Breast epithelium (tissue), 4 donors: ENCODE data around the gene MAP2K6. TPM values are rescaled to one million over a fixed set of nuclear protein-coding genes. Genes with fewer than 3 reads are reported as not detected.

Experiments used
- DNase-seq, 2 donors: peaks; one replicate each; pipeline ENCODE4 v3.0.0-alpha.2; 2019; ENCODE audit warnings: low spot score in 2 of 2
- H3K27ac ChIP-seq, 2 donors: fragments of 200-600 bp; sonication (generic) in 1 of 2; one replicate each; pipeline ENCODE4 v1.5.1; 2016 to 2019; ENCODE audit warnings: mild to moderate bottlenecking in 1 of 2
- H3K27me3 ChIP-seq, 2 donors: fragments of 200-600 bp; sonication (generic) in 1 of 2; one replicate each; pipeline versions ENCODE4 v1.5.1 to v1.6.0; 2017 to 2019; ENCODE audit warnings: control low read depth in 1 of 2, mild to moderate bottlenecking in 1 of 2
- H3K36me3 ChIP-seq: fragments of 200-600 bp; one replicate; pipeline ENCODE4 v1.5.1; 2019
- H3K4me1 ChIP-seq, 2 donors: fragments of 200-600 bp; sonication (generic); one replicate each; pipeline ENCODE4 v1.5.1; 2016 to 2019; ENCODE audit warnings: control low read depth in 1 of 2
- H3K4me3 ChIP-seq, 3 donors: fragments of 200-600 bp; sonication (generic); 1 replicate in 2 of 3; 2 replicates in 1 of 3; pipeline ENCODE4 v1.5.1; 2016 to 2019; ENCODE audit warnings: mild to moderate bottlenecking in 3 of 3, moderate library complexity in 2 of 3
- H3K9me3 ChIP-seq, 2 donors: fragments of 200-600 bp; sonication (generic) in 1 of 2; one replicate each; pipeline ENCODE4 v1.5.1; 2016 to 2019; ENCODE audit warnings: control low read depth in 1 of 2
- POLR2A ChIP-seq: fragments of 450-650 bp; IDR thresholded peaks from one replicate; pipeline ENCODE4 v1.6.1; 2016; ENCODE audit warnings: antibody characterized with exemption, mild to moderate bottlenecking, moderate library complexity
- POLR2AphosphoS5 ChIP-seq, 3 donors: sonication (generic); formaldehyde crosslinking; IDR thresholded peaks; one replicate each; pipeline ENCODE4 v1.6.1; 2017; ENCODE audit warnings: antibody characterized with exemption in 3 of 3
- intact Hi-C: fragments of 100-400 bp; cut with DNase I; formaldehyde crosslinking; loops from one replicate; pipeline ENCODE4 v1.15.1; 2023; ENCODE audit warnings: low total_unique reads
- total RNA-seq, 3 donors: library from RNA; depleted of rRNA; stranded (reverse); fragments of >200 nt; gene quantifications; one replicate each; pipeline ENCODE4 v1.1.0, GENCODE V29; 2016
- TF ChIP-seq, protein P1 (sequence below), 3 donors: fragments of 450-650 bp; IDR thresholded peaks; one replicate each; pipeline ENCODE4 v1.5.1; 2016 to 2017; ENCODE audit warnings: antibody characterized with exemption in 3 of 3, mild to moderate bottlenecking in 3 of 3, moderate library complexity in 3 of 3

The MAP2K6 gene
- total RNA-seq, 3 donors from 2014 or later = 10.9 to 54.9 (median 16.7) TPM

DNA sequence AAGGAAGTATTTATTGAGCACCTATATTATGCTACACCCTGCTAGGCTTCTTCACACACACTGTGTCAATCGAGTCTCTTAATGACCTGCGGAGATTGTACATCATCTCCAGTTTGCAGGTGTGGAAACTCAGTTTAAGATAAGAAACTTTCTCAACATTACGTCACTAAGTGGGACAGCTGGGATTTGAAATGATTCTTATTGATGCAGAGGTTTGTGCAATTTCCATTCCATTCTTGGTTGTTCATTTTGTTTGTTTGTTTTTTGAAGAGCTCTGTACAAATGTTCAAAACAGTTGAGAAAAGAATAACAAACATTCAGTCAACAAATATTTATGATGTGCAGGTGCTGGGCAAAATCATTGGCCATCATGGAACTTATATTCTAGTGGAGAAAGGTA, 84.8 kb downstream of the MAP2K6 start:
- Histone ChIP-seq H3K9me3 (no peaks in the 10 kb centered on the region), H3K4me3 (no peak overlapping the region), H3K36me3 (no peaks in the 10 kb centered on the region), H3K27me3 (no peaks in the 10 kb centered on the region), H3K27ac (no peak overlapping the region), H3K4me1 (peaks cover 0 to 7% of the 10 kb centered on the region in 2 donors)
- no peak for TF ChIP-seq POLR2AphosphoS5 (IDR thresholded peaks at IDR 0.05)
- TF ChIP-seq, protein P1, sequence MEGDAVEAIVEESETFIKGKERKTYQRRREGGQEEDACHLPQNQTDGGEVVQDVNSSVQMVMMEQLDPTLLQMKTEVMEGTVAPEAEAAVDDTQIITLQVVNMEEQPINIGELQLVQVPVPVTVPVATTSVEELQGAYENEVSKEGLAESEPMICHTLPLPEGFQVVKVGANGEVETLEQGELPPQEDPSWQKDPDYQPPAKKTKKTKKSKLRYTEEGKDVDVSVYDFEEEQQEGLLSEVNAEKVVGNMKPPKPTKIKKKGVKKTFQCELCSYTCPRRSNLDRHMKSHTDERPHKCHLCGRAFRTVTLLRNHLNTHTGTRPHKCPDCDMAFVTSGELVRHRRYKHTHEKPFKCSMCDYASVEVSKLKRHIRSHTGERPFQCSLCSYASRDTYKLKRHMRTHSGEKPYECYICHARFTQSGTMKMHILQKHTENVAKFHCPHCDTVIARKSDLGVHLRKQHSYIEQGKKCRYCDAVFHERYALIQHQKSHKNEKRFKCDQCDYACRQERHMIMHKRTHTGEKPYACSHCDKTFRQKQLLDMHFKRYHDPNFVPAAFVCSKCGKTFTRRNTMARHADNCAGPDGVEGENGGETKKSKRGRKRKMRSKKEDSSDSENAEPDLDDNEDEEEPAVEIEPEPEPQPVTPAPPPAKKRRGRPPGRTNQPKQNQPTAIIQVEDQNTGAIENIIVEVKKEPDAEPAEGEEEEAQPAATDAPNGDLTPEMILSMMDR (IDR thresholded peaks at IDR 0.05) = no peak
- no peak for TF ChIP-seq POLR2A
- intact Hi-C loops = no loop called here
- DNase-seq = no peak

DNA sequence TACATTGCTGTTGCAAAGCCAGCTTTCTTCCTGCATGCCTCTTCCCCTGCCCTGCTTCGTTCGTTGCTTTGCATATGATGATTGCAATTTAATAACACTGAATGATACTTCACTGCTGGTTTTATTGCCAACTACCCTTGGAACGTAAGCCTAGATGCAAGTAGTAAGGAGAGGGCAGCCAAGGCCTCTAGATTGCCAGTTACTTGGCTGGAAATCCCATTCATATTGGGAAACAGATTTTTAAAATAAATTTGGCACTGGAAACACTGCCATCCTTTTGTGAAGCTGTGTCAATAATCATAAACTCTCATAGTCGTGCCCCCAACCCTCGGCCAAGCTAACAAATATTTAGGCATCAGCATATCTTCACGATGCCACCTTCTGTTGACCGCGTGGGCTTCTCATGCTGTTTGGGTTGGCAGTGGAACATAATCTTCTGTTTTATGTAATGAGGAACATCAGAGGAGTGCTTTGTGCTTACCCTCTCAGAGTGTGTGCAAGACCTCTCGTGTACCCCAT, 86.5 kb downstream of the MAP2K6 start:
- Histone ChIP-seq H3K4me3 (peak overlapping the region in 2 of 3 donors; percentile 45 to 60), H3K27ac (peak overlapping the region; percentile 74 to 79), H3K27me3 (no peaks in the 10 kb centered on the region), H3K4me1 (peaks cover 0 to 7% of the 10 kb centered on the region in 2 donors), H3K36me3 (no peaks in the 10 kb centered on the region), H3K9me3 (no peaks in the 10 kb centered on the region)
- TF ChIP-seq POLR2A = no peak
- no peak for TF ChIP-seq POLR2AphosphoS5 (IDR thresholded peaks at IDR 0.05)
- TF ChIP-seq, protein P1 (IDR thresholded peaks at IDR 0.05) = no peak
- intact Hi-C loops = no loop called here
- DNase-seq = no peak

DNA sequence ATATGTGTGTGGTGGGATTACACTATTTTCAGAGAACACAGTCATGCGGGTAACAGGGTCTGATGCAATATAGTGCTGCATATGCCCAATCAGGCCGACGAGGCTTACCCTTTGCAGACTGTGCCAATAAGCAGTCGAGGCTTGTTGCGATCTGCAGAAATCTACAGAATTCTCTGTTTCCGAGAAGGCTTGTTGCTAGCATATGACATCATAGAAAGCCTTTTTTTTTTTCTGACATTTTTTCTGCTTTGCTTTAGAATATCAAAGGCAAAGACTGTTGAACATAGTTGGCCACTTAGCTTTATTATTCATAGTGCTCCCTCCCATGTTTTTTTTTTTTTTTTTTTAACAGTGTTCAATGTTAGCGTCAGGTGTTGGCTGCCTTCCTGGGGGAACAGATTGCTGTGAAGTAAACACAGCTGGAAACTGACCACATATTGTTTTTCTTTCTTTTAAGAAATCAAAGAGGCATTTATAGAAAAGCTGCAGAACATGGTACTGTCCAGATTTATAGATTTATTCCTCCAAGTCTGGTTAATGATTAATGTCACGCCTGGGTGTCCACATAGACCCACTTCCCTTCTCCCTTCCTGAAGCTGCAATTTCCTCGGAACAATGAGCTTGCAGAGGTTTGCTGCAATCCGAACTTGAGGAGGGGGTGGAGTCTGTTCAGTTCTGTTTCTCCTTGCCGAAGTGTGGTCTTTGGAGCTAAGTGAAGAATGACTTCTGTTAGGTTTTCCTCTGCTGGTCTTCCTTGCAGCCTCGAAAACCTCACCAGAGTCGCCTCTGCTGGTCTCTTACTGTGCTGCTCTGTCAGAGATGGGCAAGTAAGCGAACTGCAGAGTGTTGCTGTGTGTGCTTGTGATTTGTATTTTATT, 87.3 kb downstream of the MAP2K6 start:
- Histone ChIP-seq H3K9me3 (no peaks in the 10 kb centered on the region), H3K4me3 (peak overlapping the region; percentile 9 to 60 (median 45)), H3K36me3 (no peaks in the 10 kb centered on the region), H3K27me3 (no peaks in the 10 kb centered on the region), H3K4me1 (peaks cover 0 to 7% of the 10 kb centered on the region in 2 donors), H3K27ac (peak overlapping the region; percentile 74 to 79)
- intact Hi-C loops = no loop called here
- TF ChIP-seq, protein P1 (IDR thresholded peaks at IDR 0.05) = no peak
- TF ChIP-seq POLR2A (no peak), POLR2AphosphoS5 (IDR thresholded peaks at IDR 0.05) (no peak)
- peak in 1 of 2 donors; percentile 49 for DNase-seq

DNA sequence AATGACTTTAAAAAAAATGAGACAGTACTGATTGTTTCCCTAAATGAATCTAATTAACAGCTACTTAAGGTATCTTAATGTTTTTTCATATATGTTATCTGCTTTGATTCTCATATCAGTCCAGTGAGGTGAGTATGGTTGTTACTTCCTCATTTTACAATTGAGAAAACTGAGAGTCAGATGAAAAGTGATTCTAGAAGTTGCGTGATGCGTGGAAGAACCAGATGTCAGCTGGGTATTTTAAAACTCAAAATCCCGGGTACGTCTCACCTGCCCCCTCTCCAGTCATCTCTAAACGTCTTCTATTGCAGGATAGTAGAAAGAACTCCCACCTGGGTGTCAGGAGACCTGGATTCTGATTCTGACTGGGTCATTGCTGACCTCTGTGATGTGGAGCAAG, 89.2 kb downstream of the MAP2K6 start:
- intact Hi-C loops = no loop called here
- Histone ChIP-seq H3K4me1 (peaks cover 0 to 7% of the 10 kb centered on the region in 2 donors), H3K4me3 (peak overlapping the region in 2 of 3 donors; percentile 45 to 60), H3K27ac (peak overlapping the region; percentile 74 to 79), H3K9me3 (no peaks in the 10 kb centered on the region), H3K27me3 (no peaks in the 10 kb centered on the region), H3K36me3 (no peaks in the 10 kb centered on the region)
- TF ChIP-seq, protein P1 (IDR thresholded peaks at IDR 0.05) = no peak
- TF ChIP-seq POLR2A (no peak), POLR2AphosphoS5 (IDR thresholded peaks at IDR 0.05) (no peak)
- DNase-seq = no peak

DNA sequence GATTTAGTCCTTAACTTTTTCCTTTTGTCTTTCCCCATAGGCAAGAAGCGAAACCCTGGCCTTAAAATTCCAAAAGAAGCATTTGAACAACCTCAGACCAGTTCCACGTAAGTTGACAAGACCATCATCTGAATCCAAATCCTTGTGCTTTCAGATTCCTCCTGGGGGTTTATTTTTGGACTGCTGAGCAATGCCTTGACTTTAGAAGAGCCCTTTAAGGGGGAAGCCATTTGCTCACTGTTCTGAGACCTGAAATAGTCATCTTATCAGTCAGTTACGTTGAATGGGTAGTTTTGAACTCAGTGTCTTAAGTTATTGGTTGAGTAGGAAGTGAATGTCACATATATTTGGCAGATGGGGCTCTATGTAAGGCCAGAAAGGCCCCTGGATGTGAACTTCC, 91.2 kb downstream of the MAP2K6 start:
- intact Hi-C loops = no loop called here
- Histone ChIP-seq H3K27ac (peak overlapping the region; percentile 70 to 74), H3K27me3 (no peaks in the 10 kb centered on the region), H3K4me1 (peaks cover 0 to 7% of the 10 kb centered on the region in 2 donors), H3K9me3 (no peaks in the 10 kb centered on the region), H3K36me3 (no peaks in the 10 kb centered on the region), H3K4me3 (no peak overlapping the region)
- no peak for DNase-seq
- TF ChIP-seq, protein P1 (IDR thresholded peaks at IDR 0.05) = no peak
